KOPT-K1 (cell line): Measurements from ENCODE around the gene LAMP2.
A peak's percentile ranks its signal among the peaks of the same experiment; 100 is the strongest.

Experiments used
- H3K27ac ChIP-seq: fragments of 200-600 bp; sonication (generic); 2 replicates; pipeline ENCODE4 v1.5.1; 2016; ENCODE audit warnings: antibody characterized with exemption, mild to moderate bottlenecking, low read depth, low read length; ENCODE audit not compliant: poor library complexity, severe bottlenecking
- H3K36me3 ChIP-seq: fragments of 200-600 bp; sonication (generic); 2 replicates; pipeline ENCODE4 v1.5.1; 2017; ENCODE audit warnings: antibody characterized with exemption, mild to moderate bottlenecking, low read length, moderate library complexity; ENCODE audit not compliant: insufficient read depth
- H3K9me3 ChIP-seq: fragments of 200-600 bp; sonication (generic); 2 replicates; pipeline ENCODE4 v1.5.1; 2017; ENCODE audit warnings: antibody characterized with exemption, low read length, mild to moderate bottlenecking; ENCODE audit not compliant: insufficient read depth, poor library complexity, severe bottlenecking

LAMP2 gene

DNA sequence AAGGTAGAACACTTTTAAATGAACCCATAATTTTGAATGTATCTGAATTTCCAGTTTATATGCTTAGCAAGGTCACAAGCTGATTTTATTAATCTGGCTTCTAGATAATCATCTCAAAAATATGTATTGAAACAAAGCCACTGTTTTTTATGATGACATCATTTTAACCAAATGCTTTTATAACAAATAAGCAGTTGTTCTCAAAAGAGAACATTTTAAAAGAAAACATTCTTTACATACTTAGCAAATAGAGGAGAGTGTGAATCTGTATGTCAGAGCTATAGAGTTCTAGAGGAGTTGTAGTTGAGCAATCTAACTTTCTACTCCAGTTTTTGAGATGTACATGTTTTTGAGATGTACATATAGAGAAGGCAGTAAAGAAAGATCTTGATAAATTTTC, 42.5 kb downstream of the LAMP2 start:
- no peaks in the 10 kb centered on the region for H3K9me3 ChIP-seq
- no peak overlapping the region for H3K27ac ChIP-seq
- H3K36me3 ChIP-seq, result 0 out of 2 replicates have a peak, but pooled peaks cover under 1% of the 10 kb centered on the region

DNA sequence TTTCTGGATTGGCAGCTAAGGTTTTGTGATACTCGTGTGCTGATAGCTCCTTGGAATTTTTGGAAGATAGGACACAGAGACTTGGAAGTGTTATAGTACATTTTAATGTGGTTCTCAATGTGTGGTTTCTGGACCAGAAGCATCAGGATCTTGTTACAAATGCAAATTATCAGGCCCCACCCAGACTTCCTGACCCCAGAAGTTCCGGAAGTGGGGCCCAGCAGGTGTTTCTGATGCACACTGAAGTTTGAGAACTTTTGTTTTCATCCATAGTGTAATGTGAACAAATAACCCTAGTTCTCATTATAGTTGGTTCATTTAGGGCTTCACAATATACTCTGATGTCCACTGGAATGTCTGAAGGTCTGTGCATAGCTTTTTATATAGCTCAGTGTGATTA, 49.6 kb downstream of the LAMP2 start:
- Histone ChIP-seq H3K27ac (peak overlapping the region; percentile 85), H3K9me3 (no peaks in the 10 kb centered on the region), H3K36me3 (no peaks in the 10 kb centered on the region)

DNA sequence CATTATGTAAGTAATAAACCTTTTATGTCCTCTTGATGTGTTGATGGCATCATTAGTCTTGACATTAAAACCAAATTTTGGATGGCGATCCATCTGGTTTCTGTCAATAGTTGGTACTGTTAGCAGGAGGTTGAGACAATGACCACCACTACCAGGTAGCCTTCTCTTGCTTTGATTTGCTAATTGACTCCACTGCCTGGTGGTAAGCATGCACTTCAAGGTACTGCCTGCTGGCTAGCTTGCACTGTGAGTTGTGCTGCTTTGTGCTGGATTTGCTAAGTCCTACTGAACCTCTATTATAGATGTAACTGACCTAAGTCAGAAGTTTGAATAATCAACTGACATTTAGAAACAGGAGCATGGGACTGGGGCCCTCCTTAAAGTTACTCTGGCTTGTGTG, 60.9 kb downstream of the LAMP2 start:
- no peaks in the 10 kb centered on the region for H3K36me3 ChIP-seq
- H3K9me3 ChIP-seq, result peaks cover 21% of the 10 kb centered on the region
- H3K27ac ChIP-seq, result no peak overlapping the region

DNA sequence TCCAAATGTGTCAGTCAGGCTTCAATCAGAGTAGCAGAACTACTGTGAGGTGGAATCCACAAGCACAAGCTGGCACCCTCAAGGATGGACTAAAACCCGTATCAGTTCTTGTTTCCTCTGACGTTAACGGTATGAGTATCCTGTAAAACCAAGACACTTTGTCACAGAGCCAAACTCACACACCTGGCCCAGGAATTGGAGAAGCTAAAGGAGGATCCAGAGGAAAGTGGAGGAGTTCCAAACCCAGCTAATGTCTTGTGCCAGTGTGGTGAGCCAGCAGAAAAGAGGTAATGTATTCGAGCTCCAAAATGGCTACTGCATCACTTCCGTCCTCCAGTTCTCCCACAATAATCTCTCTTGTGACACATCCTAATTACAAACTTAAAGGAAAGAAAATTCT, 62.5 kb downstream of the LAMP2 start:
- Histone ChIP-seq H3K9me3 (peaks cover 21% of the 10 kb centered on the region), H3K36me3 (no peaks in the 10 kb centered on the region), H3K27ac (no peak overlapping the region)

DNA sequence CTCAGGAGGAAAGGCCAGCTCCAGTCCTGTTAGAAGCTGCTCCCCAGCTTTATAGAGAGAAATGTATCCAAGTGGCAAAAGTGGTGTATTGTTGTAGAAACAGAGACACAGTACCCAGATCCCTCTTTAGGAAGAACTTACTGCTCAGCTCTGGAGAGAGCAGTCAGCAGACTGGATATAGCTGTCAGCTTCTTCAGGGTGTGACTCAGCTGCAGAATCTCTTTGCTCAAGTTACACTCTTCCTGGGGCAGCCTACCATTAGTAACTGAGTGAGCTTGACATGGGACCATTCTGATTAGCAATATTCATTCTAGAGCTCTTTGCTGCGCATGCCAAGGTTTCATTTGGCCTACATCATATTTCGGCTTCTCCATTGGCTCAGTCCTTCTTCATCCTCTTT, 66.7 kb downstream of the LAMP2 start:
- no peaks in the 10 kb centered on the region for H3K36me3 ChIP-seq
- H3K9me3 ChIP-seq, result peaks cover 11% of the 10 kb centered on the region
- H3K27ac ChIP-seq, result no peak overlapping the region

DNA sequence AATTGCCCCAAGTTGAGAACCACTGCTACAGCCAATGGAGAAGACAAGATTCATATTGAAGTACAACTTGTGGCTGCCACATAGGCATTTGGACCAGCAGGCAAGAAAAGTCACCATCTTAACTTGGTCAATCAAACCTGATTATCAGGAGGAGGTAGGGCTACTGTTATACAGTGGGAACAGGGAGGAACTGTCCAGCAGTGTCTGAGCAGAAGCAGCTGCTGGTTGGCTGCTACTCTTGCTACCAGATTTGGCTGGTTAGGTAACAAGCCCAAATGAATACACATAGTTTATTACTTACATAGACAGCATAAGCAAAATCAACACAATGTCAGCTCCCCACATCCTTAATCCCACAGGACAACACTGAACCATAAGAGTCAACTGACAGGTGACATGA, 67.8 kb downstream of the LAMP2 start:
- no peak overlapping the region for H3K27ac ChIP-seq
- peaks cover 11% of the 10 kb centered on the region for H3K9me3 ChIP-seq
- no peaks in the 10 kb centered on the region for H3K36me3 ChIP-seq

DNA sequence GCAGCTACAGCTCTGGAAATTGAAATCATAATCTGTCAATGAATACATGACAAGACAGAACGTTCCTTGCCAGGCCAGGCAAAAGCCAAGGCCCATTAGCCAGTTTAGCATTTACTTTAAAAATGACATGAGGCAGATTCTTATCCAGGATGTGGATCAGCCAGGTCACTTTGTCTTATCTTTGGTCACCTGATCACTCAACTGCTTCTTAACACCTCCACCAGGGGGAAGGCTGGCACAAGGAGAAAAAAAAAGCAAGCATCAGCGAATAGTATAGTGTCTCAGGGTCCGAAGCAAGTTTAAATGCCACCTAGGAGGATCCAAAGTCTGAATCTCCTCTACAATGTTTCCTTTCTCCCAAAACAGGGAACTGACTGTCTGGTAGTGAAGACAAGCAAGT, 88.4 kb downstream of the LAMP2 start:
- no peaks in the 10 kb centered on the region for H3K36me3 ChIP-seq
- H3K9me3 ChIP-seq, result no peaks in the 10 kb centered on the region
- H3K27ac ChIP-seq, result no peak overlapping the region

DNA sequence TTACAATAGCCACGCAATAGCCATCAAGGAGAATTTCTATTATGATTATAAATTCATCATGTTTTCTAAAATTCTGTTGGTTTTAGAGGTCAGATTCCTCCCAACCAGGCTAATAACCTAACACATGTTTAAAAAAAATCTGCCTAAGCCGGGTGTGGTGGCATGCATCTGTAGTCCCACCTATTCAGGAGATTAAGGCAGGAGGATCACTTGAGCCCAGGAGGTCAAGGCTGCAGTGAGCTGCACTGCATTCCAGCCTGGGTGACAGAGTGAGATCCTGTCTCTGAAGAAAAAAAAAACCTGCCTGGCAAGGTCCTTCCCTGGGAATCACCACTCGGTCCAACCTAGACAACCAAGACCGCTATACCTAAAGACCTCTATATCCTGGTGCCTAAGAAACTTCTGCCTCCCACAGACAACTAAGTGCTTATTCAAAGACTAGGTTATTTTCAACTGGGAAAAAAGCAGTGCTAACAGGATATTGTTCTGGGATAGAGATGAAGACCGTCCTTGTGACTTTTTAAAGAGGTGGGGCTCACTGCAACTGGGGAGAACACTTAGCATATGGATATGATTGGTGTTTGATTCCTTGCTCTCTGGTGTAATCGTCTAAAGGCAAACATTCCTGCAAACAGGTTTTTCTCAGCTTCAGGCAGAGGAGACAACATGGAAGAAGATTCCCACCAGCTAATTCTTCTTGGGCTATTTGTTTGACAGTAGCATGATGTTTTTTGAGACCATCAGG, 89.0 kb downstream of the LAMP2 start:
- no peaks in the 10 kb centered on the region for H3K9me3 ChIP-seq
- no peak overlapping the region for H3K27ac ChIP-seq
- H3K36me3 ChIP-seq, result no peaks in the 10 kb centered on the region

DNA sequence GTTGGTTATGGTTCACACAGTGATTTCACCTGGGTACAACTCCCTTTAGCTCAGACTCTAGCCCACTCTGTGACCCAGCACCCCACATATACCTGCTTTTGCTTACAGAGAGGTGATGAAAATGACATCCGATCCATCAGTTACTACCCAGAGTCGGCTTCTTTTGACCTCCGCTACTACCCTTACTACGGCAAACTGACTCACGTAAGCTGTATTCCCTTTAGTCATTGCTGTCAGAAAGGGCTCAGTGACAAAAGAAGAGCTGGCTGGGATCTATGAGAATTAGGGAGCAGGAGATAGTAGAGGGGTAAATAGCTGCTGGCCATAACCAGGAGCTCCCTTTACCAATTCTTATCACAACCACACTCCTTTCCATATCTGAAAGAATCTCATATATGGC, 90.5 kb downstream of the LAMP2 start:
- Histone ChIP-seq H3K27ac (no peak overlapping the region), H3K9me3 (no peaks in the 10 kb centered on the region), H3K36me3 (no peaks in the 10 kb centered on the region)
